GM21360 (cell line): Measurements from ENCODE around the gene TTC21A.
A peak's percentile ranks its signal among the peaks of the same experiment; 100 is the strongest.

ENCODE experiments used
- ATAC-seq: cut with Tn5 transposase; IDR thresholded peaks from one replicate; pipeline ENCODE4 v1.9.1; 2021; ENCODE audit warnings: mild to moderate bottlenecking, moderate library complexity; ENCODE audit not compliant: unreplicated experiment

TTC21A gene

GRCh38 chr3:39177708-39178332 lies 70.3 kb downstream of the TTC21A start:
- ATAC-seq = no peak

DNA sequence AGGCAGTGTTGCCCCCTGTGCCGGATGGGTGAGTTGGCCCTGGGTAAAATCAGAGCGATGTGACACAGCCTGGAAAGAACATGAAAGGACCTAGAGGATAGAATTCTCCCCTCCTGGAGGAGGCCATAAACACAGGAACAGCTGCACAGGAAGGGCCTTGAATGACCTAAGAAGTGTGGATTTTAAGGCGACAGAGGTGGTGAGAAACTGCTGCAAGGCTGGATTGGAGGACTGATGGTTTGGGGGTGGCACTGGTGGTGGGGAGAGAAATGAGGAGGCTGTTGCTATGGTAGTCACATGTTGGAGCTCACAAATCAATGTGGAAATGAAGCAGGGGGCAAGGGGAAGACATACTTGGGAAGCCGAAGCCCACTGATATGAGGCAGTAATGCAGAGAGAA lies 71.1 kb downstream of the TTC21A start:
- no peak for ATAC-seq

- no peak for ATAC-seq
These were observed 72.7 kb downstream of the TTC21A start for GRCh38 chr3:39180183-39180545.

DNA sequence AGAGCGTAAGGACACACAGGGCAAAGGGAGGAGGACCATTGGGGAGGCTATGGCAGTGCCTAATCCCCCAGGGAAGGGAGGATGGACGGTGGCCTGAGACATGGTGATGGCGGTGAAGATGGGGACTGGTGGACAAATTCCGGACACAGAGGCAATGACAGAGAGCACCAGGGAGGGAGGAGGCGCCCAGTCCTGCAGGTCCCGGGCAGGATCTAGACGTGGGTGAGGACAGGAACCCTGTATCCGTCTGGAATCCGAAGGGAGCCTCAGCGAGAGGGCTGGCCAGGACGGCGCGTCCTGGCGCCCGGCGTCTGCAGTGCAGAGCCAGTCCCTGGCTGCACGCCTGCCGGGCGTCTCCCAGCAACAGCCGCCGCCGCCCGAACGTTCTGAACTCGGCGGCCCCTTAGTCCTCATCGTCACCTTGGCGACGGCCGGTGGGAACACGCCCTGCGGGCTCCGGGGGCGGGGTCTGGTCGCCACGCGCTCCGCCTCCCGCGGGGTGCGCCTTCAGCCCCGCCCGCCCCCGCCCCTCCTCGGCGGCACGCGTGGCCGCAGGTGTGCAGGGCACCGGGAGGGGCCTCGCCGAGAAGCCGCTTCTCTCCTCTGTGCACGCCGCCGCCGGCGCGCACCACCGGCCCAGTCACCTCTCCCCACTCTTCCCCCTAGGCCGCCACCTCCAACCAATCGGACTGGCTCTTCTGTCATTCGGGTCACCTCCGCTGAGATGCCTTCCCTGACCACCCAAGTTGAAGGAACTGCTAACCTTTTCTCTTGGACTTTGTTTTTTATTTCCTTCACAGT lies 73.3 kb downstream of the TTC21A start:
- ATAC-seq = peak; percentile 87

DNA sequence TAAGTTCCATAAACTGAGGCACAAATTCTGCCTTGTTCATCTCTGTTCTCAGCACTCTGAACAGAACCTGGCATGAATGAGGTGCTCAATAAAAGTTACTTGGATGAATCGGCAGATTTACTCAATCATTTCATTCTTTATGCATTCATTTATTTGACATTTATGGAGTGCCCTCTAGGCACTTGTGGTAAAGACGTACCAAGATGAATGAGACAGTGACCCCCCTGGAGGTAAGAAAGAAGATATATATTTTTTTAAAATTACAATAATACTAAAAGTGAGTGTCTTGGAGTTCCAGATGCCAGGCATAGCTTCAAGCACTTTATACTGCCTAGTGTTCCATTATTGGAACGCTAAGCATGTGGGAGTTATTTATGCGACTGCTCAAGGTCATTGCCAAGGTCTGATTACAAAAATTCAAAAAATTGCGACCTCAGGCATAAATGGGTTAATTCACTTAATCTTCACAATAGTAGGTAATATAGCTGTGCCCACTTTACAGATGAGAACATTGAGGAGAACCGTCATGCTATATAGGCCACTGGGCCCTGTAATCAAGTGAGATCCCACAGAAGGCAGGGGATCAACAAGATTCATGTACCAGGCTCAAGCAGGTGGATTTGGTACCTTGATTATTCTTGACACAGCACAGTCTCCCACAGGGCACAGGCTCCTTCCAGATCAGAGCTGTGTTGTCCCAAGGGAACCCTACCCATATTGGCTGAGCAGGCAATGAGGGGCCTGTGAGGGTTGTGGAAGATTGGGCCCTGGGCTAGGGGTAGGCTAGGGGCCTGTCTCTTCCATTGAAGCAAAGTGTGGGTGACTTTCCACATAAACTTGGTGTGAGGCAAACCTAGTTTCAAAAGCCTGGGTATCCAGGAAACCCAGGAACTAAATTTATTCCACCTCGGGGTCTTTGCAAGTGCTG lies 74.2 kb downstream of the TTC21A start:
- no peak for ATAC-seq

GRCh38 chr3:39183211-39184080 lies 76.0 kb downstream of the TTC21A start:
- ATAC-seq = no peak

DNA sequence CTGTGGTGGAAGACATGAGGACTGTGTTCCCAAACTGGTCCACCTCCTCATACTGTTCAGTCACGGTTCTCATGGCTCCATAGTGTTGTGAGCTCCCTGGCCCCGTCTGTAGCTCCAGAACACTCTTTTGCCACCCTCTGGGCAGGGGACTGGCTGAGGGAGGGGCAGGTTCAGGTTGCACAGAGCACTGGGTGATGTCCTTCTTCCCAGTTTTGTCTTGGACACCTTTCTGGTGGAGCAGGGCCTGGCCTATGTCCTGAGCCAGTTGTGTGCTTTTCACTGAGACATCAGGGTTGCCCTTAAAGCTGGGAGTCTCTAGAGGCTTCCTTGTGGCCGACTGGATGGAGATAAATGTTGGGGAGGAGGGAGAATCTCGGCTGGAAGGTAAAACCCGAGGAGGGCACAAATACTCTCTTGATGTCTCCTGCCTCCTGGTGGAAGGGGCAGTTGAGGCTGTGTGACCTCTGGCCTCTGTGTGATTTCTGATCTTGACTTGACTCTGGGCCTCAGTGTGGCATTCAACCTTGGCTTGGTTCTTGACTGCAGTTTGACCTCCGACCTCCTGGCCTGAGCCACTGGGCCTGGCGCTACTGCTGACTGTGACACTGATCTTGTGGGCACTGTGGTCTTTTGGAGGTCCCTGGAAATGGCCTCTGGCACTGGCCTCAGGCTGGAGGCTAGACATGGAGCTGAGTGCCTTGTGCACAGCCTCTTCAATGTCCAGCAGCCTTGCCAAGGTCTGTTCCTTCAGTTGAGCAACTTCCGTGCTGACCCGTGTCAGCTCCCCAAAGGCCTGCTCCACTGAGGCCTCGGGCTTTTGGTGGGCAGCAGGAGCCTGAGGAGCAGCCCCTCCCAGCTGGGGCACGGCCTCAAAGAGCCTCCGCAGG lies 76.8 kb downstream of the TTC21A start:
- no peak for ATAC-seq

DNA sequence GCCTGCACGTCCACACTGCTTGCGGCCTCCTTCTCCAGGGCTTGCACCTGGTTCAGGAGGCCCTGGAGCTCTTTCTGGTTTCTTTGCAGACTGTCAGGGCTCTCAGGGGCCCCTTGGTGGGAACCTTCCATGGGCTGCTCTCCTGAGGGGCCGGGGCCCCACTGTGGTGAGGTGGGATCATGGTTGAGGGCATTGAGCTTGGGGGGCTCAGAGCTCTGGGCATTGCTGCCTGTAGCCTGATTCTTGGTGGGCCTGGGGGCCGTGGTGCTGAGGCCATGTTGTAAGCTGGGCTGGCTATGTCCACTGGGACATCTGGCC lies 77.4 kb downstream of the TTC21A start:
- no peak for ATAC-seq

DNA sequence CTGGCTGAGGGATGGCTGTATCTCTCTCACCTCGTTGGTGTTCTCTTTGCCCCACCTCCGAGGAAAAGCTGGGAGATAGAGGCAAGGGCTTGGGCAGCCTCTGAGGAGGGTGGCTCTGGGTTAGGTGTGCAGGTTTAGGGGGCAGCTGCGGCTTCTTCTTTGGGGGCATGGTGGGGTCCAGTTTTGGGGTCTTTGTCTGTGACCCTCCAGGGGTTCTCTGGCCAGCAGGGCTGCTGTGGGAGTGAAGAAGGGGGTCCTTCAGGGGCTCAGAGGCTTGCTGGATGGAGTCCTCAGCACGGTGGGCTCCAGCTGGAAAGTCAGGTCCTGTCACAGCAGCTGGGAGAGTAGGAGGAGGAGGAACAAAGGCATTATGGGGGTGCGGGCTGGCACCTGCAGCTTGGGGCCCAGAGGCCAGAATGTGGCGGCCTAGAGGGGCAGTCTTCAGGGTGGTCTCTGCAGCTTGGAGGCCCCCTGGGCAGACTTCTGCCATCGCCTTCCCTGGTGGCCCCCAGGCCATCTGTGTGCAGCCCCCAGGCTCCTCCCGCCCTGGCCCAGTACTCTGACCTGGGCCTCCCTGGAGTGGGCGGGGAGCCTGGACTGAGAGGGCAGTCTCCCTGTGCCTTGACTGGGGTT lies 78.0 kb downstream of the TTC21A start:
- no peak for ATAC-seq

- ATAC-seq = no peak
These were observed 78.6 kb downstream of the TTC21A start for GRCh38 chr3:39185959-39186691.

GRCh38 chr3:39186692-39187151 lies 79.2 kb downstream of the TTC21A start:
- ATAC-seq = no peak

GRCh38 chr3:39187372-39188155 lies 80.1 kb downstream of the TTC21A start:
- no peak for ATAC-seq
